ENCODE measurements around the gene LZIC. TPM values are rescaled to one million over a fixed set of nuclear protein-coding genes. Genes with fewer than 3 reads are reported as not detected.
A peak's percentile ranks its signal among the peaks of the same experiment; 100 is the strongest.

Gene LZIC
- total and polyA plus RNA-seq, 9 of the 15 experiments (the other 6 are each of a cell fraction or from before 2014, with no cell fraction given), result 32.9 to 109 (median 61.7) TPM

Small RNA genes lying within 50 kb of the gene (microRNA-seq; reads per million reads assigned to microRNA genes)
- 10.7 reads per million, percentile 57 among the genes with 10 or more reads in this experiment for gene MIR5697 (ENCODE audit: borderline microRNAs expressed)

Small RNA genes lying within 50 kb of the gene (small RNA-seq; reads per million reads assigned to genes)
- gene MIR5697, result 0.11 reads per million

Other genes starting within 250 kb of the LZIC start
- gene CLSTN1, start 119.4 kb downstream of the LZIC start, total RNA-seq (2014; rRNA removed), result 13.9 and 19.7 TPM in 2 replicates
- 8.6 and 10.0 TPM in 2 replicates for gene CLSTN1, start 119.4 kb downstream of the LZIC start, total RNA-seq (2014; rRNA removed; fragmentation: Illumina TruSeq; extraction: Trizol)
- gene CLSTN1, start 119.4 kb downstream of the LZIC start, total RNA-seq (2015; rRNA removed; fragmentation: Illumina TruSeq; extraction: Trizol), result 13.3 and 13.5 TPM in 2 replicates
- 32.5 TPM in 2 replicates for gene CLSTN1, start 119.4 kb downstream of the LZIC start, total RNA-seq (2021)
- gene CLSTN1, start 119.4 kb downstream of the LZIC start, polyA plus RNA-seq (2011; rRNA removed), result 3.7 and 6.1 TPM in 2 replicates
- gene CLSTN1, start 119.4 kb downstream of the LZIC start, polyA plus RNA-seq (2014; fragmentation: Illumina TruSeq; extraction: Trizol), result 23.9 and 26.8 TPM in 2 replicates
- 1 to 10 TPM; 1.1 to 1.6 TPM for gene CLSTN1, start 119.4 kb downstream of the LZIC start, polyA plus RNA-seq (2014; fragmentation: Nextera tagmentation; extraction: Ambion mirVana)
- 12.5 and 13.8 TPM in 2 replicates for gene CLSTN1, start 119.4 kb downstream of the LZIC start, polyA plus RNA-seq (2014; rRNA removed)
- gene CTNNBIP1, start 33.1 kb downstream of the LZIC start, total RNA-seq (2014; rRNA removed), result 27.6 and 30.0 TPM in 2 replicates
- 6.9 and 11.5 TPM in 2 replicates for gene CTNNBIP1, start 33.1 kb downstream of the LZIC start, total RNA-seq (2014; rRNA removed; fragmentation: Illumina TruSeq; extraction: Trizol)
- gene CTNNBIP1, start 33.1 kb downstream of the LZIC start, total RNA-seq (2015; rRNA removed; fragmentation: Illumina TruSeq; extraction: Trizol), result 12.3 and 14.7 TPM in 2 replicates
- gene CTNNBIP1, start 33.1 kb downstream of the LZIC start, total RNA-seq (2021), result 26.3 and 27.1 TPM in 2 replicates
- 29.2 and 37.0 TPM in 2 replicates for gene CTNNBIP1, start 33.1 kb downstream of the LZIC start, polyA plus RNA-seq (2011; rRNA removed)
- 10.1 and 10.2 TPM in 2 replicates for gene CTNNBIP1, start 33.1 kb downstream of the LZIC start, polyA plus RNA-seq (2014; fragmentation: Illumina TruSeq; extraction: Trizol)
- under 1 TPM; 0.65 to 0.78 TPM for gene CTNNBIP1, start 33.1 kb downstream of the LZIC start, polyA plus RNA-seq (2014; fragmentation: Nextera tagmentation; extraction: Ambion mirVana)
- gene CTNNBIP1, start 33.1 kb downstream of the LZIC start, polyA plus RNA-seq (2014; rRNA removed), result 17.5 and 28.5 TPM in 2 replicates
- 5.9 and 7.5 TPM in 2 replicates for gene NMNAT1, start 84 bp upstream of the LZIC start, total RNA-seq (2014; rRNA removed)
- gene NMNAT1, start 84 bp upstream of the LZIC start, total RNA-seq (2014; rRNA removed; fragmentation: Illumina TruSeq; extraction: Trizol), result 12.8 and 16.5 TPM in 2 replicates
- gene NMNAT1, start 84 bp upstream of the LZIC start, total RNA-seq (2015; rRNA removed; fragmentation: Illumina TruSeq; extraction: Trizol), result 12.2 and 13.1 TPM in 2 replicates
- 7.8 and 8.1 TPM in 2 replicates for gene NMNAT1, start 84 bp upstream of the LZIC start, total RNA-seq (2021)
- 14.6 and 20.5 TPM in 2 replicates for gene NMNAT1, start 84 bp upstream of the LZIC start, polyA plus RNA-seq (2011; rRNA removed)
- 8.7 TPM in 2 replicates for gene NMNAT1, start 84 bp upstream of the LZIC start, polyA plus RNA-seq (2014; fragmentation: Illumina TruSeq; extraction: Trizol)
- gene NMNAT1, start 84 bp upstream of the LZIC start, polyA plus RNA-seq (2014; fragmentation: Nextera tagmentation; extraction: Ambion mirVana), result 10 to 100 TPM; 12.1 to 13.3 TPM
- 5.1 and 6.1 TPM in 2 replicates for gene NMNAT1, start 84 bp upstream of the LZIC start, polyA plus RNA-seq (2014; rRNA removed)
- not detected in 2 replicates for gene RBP7, start 53.8 kb upstream of the LZIC start, total RNA-seq (2014; rRNA removed)
- not detected in 2 replicates for gene RBP7, start 53.8 kb upstream of the LZIC start, total RNA-seq (2014; rRNA removed; fragmentation: Illumina TruSeq; extraction: Trizol)
- not detected in 2 replicates for gene RBP7, start 53.8 kb upstream of the LZIC start, total RNA-seq (2015; rRNA removed; fragmentation: Illumina TruSeq; extraction: Trizol)
- not detected in 2 replicates for gene RBP7, start 53.8 kb upstream of the LZIC start, total RNA-seq (2021)
- gene RBP7, start 53.8 kb upstream of the LZIC start, polyA plus RNA-seq (2011; rRNA removed), result not detected in 2 replicates
- not detected in 2 replicates for gene RBP7, start 53.8 kb upstream of the LZIC start, polyA plus RNA-seq (2014; fragmentation: Illumina TruSeq; extraction: Trizol)
- gene RBP7, start 53.8 kb upstream of the LZIC start, polyA plus RNA-seq (2014; fragmentation: Nextera tagmentation; extraction: Ambion mirVana), result not detected
- gene RBP7, start 53.8 kb upstream of the LZIC start, polyA plus RNA-seq (2014; rRNA removed), result not detected in 2 replicates
- gene UBE4B, start 89.6 kb upstream of the LZIC start, total RNA-seq (2014; rRNA removed), result 43.2 and 50.7 TPM in 2 replicates
- gene UBE4B, start 89.6 kb upstream of the LZIC start, total RNA-seq (2014; rRNA removed; fragmentation: Illumina TruSeq; extraction: Trizol), result 39.0 and 40.3 TPM in 2 replicates
- gene UBE4B, start 89.6 kb upstream of the LZIC start, total RNA-seq (2015; rRNA removed; fragmentation: Illumina TruSeq; extraction: Trizol), result 40.1 TPM in 2 replicates
- 63.7 and 67.4 TPM in 2 replicates for gene UBE4B, start 89.6 kb upstream of the LZIC start, total RNA-seq (2021)
- 20.5 and 24.1 TPM in 2 replicates for gene UBE4B, start 89.6 kb upstream of the LZIC start, polyA plus RNA-seq (2011; rRNA removed)
- 64.4 and 73.7 TPM in 2 replicates for gene UBE4B, start 89.6 kb upstream of the LZIC start, polyA plus RNA-seq (2014; fragmentation: Illumina TruSeq; extraction: Trizol)
- gene UBE4B, start 89.6 kb upstream of the LZIC start, polyA plus RNA-seq (2014; fragmentation: Nextera tagmentation; extraction: Ambion mirVana), result 10 to 100 TPM; 11.7 to 24.9 TPM
- gene UBE4B, start 89.6 kb upstream of the LZIC start, polyA plus RNA-seq (2014; rRNA removed), result 34.9 and 35.3 TPM in 2 replicates

Measured in K562 (cell line).